Right atrium auricular region (tissue), 2 donors: ENCODE measurements around the gene CYP1B1. TPM values are rescaled to one million over a fixed set of nuclear protein-coding genes. Genes with fewer than 3 reads are reported as not detected.

Experiments used
- DNase-seq: peaks from one replicate; pipeline ENCODE4 v3.0.0-alpha.2; 2019; ENCODE audit warnings: low spot score
- H3K27ac ChIP-seq, 2 donors: fragments of 200-600 bp; sonication (generic); 1 replicate in 1 of 2; 2 replicates in 1 of 2; pipeline ENCODE4 v1.5.1; 2016 to 2019
- H3K27me3 ChIP-seq, 2 donors: fragments of 200-600 bp; sonication (generic); one replicate each; pipeline versions ENCODE4 v1.5.1 to v1.6.0; 2017 to 2019
- H3K36me3 ChIP-seq: fragments of 200-600 bp; sonication (generic); one replicate; pipeline ENCODE4 v1.5.1; 2016
- H3K4me1 ChIP-seq, 2 donors: fragments of 200-600 bp; sonication (generic); one replicate each; pipeline versions ENCODE4 v1.5.1 to v1.6.0; 2017 to 2019
- H3K4me3 ChIP-seq, 2 donors: fragments of 200-600 bp; sonication (generic); 1 replicate in 1 of 2; 2 replicates in 1 of 2; pipeline ENCODE4 v1.5.1; 2017 to 2019; ENCODE audit warnings: mild to moderate bottlenecking in 1 of 2, moderate library complexity in 1 of 2
- H3K9me3 ChIP-seq, 2 donors: fragments of 200-600 bp; sonication (generic); one replicate each; pipeline ENCODE4 v1.5.1; 2019
- total RNA-seq, 2 donors: library from RNA; depleted of rRNA; stranded (reverse); fragments of >200 nt; gene quantifications; one replicate each; pipeline ENCODE4 v1.1.0, GENCODE V29; 2016
- TF ChIP-seq, protein P1 (sequence below), 2 donors: fragments of 200-600 bp; sonication (generic); IDR thresholded peaks; one replicate each; pipeline ENCODE4 v1.5.1; 2019; ENCODE audit warnings: antibody characterized with exemption in 2 of 2

The CYP1B1 gene
- 10 to 100 TPM; 25.1 to 92.6 TPM for total RNA-seq

- H3K36me3 ChIP-seq, result no peaks in the 10 kb centered on the region
- peaks cover 0 to 37% of the 10 kb centered on the region in 2 donors for H3K4me1 ChIP-seq
- peak within 1 kb of the TSS; percentile 46 to 62 for H3K4me3 ChIP-seq
- DNase-seq, result no peak
- TF ChIP-seq, protein P1, sequence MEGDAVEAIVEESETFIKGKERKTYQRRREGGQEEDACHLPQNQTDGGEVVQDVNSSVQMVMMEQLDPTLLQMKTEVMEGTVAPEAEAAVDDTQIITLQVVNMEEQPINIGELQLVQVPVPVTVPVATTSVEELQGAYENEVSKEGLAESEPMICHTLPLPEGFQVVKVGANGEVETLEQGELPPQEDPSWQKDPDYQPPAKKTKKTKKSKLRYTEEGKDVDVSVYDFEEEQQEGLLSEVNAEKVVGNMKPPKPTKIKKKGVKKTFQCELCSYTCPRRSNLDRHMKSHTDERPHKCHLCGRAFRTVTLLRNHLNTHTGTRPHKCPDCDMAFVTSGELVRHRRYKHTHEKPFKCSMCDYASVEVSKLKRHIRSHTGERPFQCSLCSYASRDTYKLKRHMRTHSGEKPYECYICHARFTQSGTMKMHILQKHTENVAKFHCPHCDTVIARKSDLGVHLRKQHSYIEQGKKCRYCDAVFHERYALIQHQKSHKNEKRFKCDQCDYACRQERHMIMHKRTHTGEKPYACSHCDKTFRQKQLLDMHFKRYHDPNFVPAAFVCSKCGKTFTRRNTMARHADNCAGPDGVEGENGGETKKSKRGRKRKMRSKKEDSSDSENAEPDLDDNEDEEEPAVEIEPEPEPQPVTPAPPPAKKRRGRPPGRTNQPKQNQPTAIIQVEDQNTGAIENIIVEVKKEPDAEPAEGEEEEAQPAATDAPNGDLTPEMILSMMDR (IDR thresholded peaks at IDR 0.05), result no peak
- no peaks in the 10 kb centered on the region for H3K27me3 ChIP-seq
- peak within 1 kb of the TSS; percentile 86 to 91 for H3K27ac ChIP-seq
- H3K9me3 ChIP-seq, result no peaks in the 10 kb centered on the region
Observed at GRCh38 chr2:38075507-38076151, at the start of gene CYP1B1. CYP1B1 (minus strand) TSS chr2:38076151; CDS start chr2:38075388, 763 bp downstream.

DNA sequence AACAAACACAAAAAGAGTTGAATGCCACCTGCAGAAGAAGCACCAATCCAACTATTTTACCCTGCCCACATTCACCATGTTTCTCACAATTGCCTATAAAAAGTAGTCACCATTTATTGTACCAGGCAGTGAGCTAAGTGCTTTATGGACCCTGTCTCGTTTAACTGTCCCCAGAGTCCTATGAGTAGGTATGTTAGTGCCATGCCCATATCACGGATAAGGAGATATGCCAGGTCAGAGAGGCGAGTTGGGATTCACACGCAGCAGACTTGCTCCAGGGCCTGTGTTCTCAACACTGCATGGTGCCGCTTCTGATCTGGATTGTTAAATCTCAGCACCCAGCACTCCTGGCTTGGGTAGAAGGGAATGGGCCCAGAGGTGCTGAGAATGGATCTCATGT lies 49.1 kb upstream of the CYP1B1 start:
- H3K9me3 ChIP-seq, result peaks cover 0 to 5% of the 10 kb centered on the region in 2 donors
- no peak overlapping the region for H3K27ac ChIP-seq
- no peak overlapping the region for H3K4me3 ChIP-seq
- TF ChIP-seq, protein P1 (IDR thresholded peaks at IDR 0.05), result no peak
- no peaks in the 10 kb centered on the region for H3K27me3 ChIP-seq
- no peak for DNase-seq
- H3K4me1 ChIP-seq, result peaks cover 0 to 7% of the 10 kb centered on the region in 2 donors
- no peaks in the 10 kb centered on the region for H3K36me3 ChIP-seq

DNA sequence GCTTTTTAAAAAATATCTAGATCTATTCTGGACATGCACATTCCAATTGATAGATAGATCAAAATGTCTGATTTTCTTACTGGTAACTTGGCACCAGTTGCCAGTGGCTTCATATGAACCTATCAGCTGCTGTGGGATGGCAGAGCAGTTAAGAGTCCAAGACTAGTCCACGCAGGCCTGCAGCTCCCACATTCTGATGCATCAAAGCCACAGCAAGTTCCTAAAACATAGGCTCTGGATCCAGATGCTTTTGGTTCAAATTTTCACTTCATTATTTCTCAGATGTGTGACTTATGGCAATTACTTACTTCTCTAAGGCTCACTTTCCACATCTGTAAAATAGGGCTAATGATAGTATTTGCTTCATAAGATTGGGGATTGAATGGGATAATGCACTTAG lies 48.0 kb upstream of the CYP1B1 start:
- H3K4me1 ChIP-seq, result peaks cover 0 to 10% of the 10 kb centered on the region in 2 donors
- no peak for DNase-seq

GRCh38 chr2:38122344-38122743 lies 46.4 kb upstream of the CYP1B1 start:
- TF ChIP-seq, protein P1 (IDR thresholded peaks at IDR 0.05), result no peak
- Histone ChIP-seq H3K36me3 (no peaks in the 10 kb centered on the region), H3K4me1 (peaks cover 0 to 12% of the 10 kb centered on the region in 2 donors), H3K9me3 (peaks cover 0 to 4% of the 10 kb centered on the region in 2 donors), H3K4me3 (no peak overlapping the region), H3K27ac (peak overlapping the region; percentile 27 to 48), H3K27me3 (no peaks in the 10 kb centered on the region)
- peak; percentile 75 for DNase-seq

More for the DNA sequence above, 48.0 kb upstream of the CYP1B1 start:
- H3K27ac ChIP-seq, result no peak overlapping the region
- TF ChIP-seq, protein P1 (IDR thresholded peaks at IDR 0.05), result no peak
- no peaks in the 10 kb centered on the region for H3K27me3 ChIP-seq
- H3K4me3 ChIP-seq, result no peak overlapping the region
- H3K9me3 ChIP-seq, result peaks cover 0 to 5% of the 10 kb centered on the region in 2 donors
- H3K36me3 ChIP-seq, result no peaks in the 10 kb centered on the region

- peak overlapping the region in 1 of 2 donors; percentile 48 for H3K27ac ChIP-seq
- DNase-seq, result no peak
Observed at GRCh38 chr2:38121481-38121880, 45.5 kb upstream of the CYP1B1 start.

More at GRCh38 chr2:38121481-38121880, 45.5 kb upstream of the CYP1B1 start:
- H3K27me3 ChIP-seq, result no peaks in the 10 kb centered on the region
- H3K36me3 ChIP-seq, result no peaks in the 10 kb centered on the region
- no peaks in the 10 kb centered on the region for H3K9me3 ChIP-seq
- TF ChIP-seq, protein P1 (IDR thresholded peaks at IDR 0.05), result no peak
- H3K4me1 ChIP-seq, result peaks cover 0 to 19% of the 10 kb centered on the region in 2 donors
- H3K4me3 ChIP-seq, result no peak overlapping the region
